Brain microvascular endothelial cell (primary cell): ENCODE measurements around the gene KIRREL3.

Source experiments
- DNase-seq: peaks from one replicate; pipeline ENCODE4 v3.0.0-alpha.2; 2020
- H3K27ac ChIP-seq: fragments of 250-450 bp; sonication (Bioruptor Pico); 2 replicates; pipeline ENCODE4 v1.5.1; 2020; ENCODE audit warnings: mild to moderate bottlenecking, moderate library complexity
- H3K27me3 ChIP-seq: fragments of 250-450 bp; sonication (Bioruptor Pico); replicated peaks from 2 replicates; pipeline ENCODE4 v1.5.1; 2020; ENCODE audit warnings: mild to moderate bottlenecking
- H3K36me3 ChIP-seq: fragments of 250-450 bp; sonication (Bioruptor Pico); replicated peaks from 2 replicates; pipeline ENCODE4 v1.5.1; 2020; ENCODE audit warnings: mild to moderate bottlenecking
- H3K4me3 ChIP-seq: 2 replicates; pipeline ENCODE4 v1.5.1; 2011; ENCODE audit warnings: low read depth, mild to moderate bottlenecking, control low read depth, low read length, moderate library complexity
- CTCF ChIP-seq: IDR thresholded peaks from 2 replicates; pipeline ENCODE4 v1.5.1; 2011; ENCODE audit warnings: low read depth, mild to moderate bottlenecking, moderate library complexity, low read length, control low read depth, inconsistent platforms; ENCODE audit errors: missing control alignments
- in situ Hi-C: cut with HindIII; loops from 2 replicates; pipeline ENCODE4 v1.10.0; 2017; ENCODE audit warnings: low sequenced_read_pairs, low pct_ligation_motif_present

The KIRREL3 gene

GRCh38 chr11:126782810-126783209 lies 217.8 kb downstream of the KIRREL3 start:
- Histone ChIP-seq H3K36me3 (no peaks in the 10 kb centered on the region), H3K27ac (no peak overlapping the region), H3K4me3 (no peak overlapping the region), H3K27me3 (no peaks in the 10 kb centered on the region)
- no peak for TF ChIP-seq CTCF
- no peak for DNase-seq
- in situ Hi-C loops: no loop called here

GRCh38 chr11:126781942-126782341 lies 218.6 kb downstream of the KIRREL3 start:
- no peaks in the 10 kb centered on the region for H3K36me3 ChIP-seq
- no peak for DNase-seq
- no peaks in the 10 kb centered on the region for H3K27me3 ChIP-seq
- in situ Hi-C loops: no loop called here
- H3K27ac ChIP-seq: no peak overlapping the region
- H3K4me3 ChIP-seq: no peak overlapping the region
- TF ChIP-seq CTCF: no peak

GRCh38 chr11:126776119-126776518 lies 224.5 kb downstream of the KIRREL3 start:
- TF ChIP-seq CTCF: no peak
- no peak overlapping the region for H3K4me3 ChIP-seq
- no peaks in the 10 kb centered on the region for H3K36me3 ChIP-seq
- H3K27ac ChIP-seq: no peak overlapping the region
- no peak for DNase-seq
- in situ Hi-C loops: no loop called here
- no peaks in the 10 kb centered on the region for H3K27me3 ChIP-seq

GRCh38 chr11:126772267-126772666 lies 228.3 kb downstream of the KIRREL3 start:
- in situ Hi-C loops: no loop called here
- H3K27ac ChIP-seq: no peak overlapping the region
- no peaks in the 10 kb centered on the region for H3K27me3 ChIP-seq
- no peaks in the 10 kb centered on the region for H3K36me3 ChIP-seq
- no peak for DNase-seq
- H3K4me3 ChIP-seq: no peak overlapping the region
- TF ChIP-seq CTCF: no peak

- in situ Hi-C loops: no loop called here
- Histone ChIP-seq H3K4me3 (no peak overlapping the region), H3K27ac (no peak overlapping the region), H3K27me3 (no peaks in the 10 kb centered on the region), H3K36me3 (no peaks in the 10 kb centered on the region)
- no peak for TF ChIP-seq CTCF
- DNase-seq: no peak
Observed at GRCh38 chr11:126768702-126769101, 231.9 kb downstream of the KIRREL3 start.

GRCh38 chr11:126766440-126766839 lies 234.1 kb downstream of the KIRREL3 start:
- no peak overlapping the region for H3K4me3 ChIP-seq
- no peaks in the 10 kb centered on the region for H3K36me3 ChIP-seq
- in situ Hi-C loops: no loop called here
- no peak for DNase-seq
- H3K27me3 ChIP-seq: no peaks in the 10 kb centered on the region
- no peak overlapping the region for H3K27ac ChIP-seq
- no peak for TF ChIP-seq CTCF
